GM12891 (cell line): ENCODE data around the gene DNMBP.

Experiments
- DNase-seq: peaks from one replicate; pipeline ENCODE4 v3.0.0; 2011; ENCODE audit warnings: low spot score; ENCODE audit not compliant: insufficient read length
- FAIRE-seq: peaks from 2 replicates; lab custom pipeline; 2011; peaks lifted over from hg19 to GRCh38; lab: Jason Lieb, UNC
- PAX5 ChIP-seq: IDR thresholded peaks from 2 replicates; pipeline ENCODE4 v1.6.1; 2011; ENCODE audit warnings: low read length, moderate library complexity, mild to moderate bottlenecking; ENCODE audit not compliant: insufficient read depth, severe bottlenecking
- POLR2A ChIP-seq: IDR thresholded peaks from 2 replicates; pipeline ENCODE4 v1.6.1; 2011; ENCODE audit warnings: low read depth, low read length, control low read depth
- POLR2AphosphoS5 ChIP-seq: IDR thresholded peaks from 2 replicates; pipeline ENCODE4 v1.6.1; 2011; ENCODE audit warnings: low read depth, low read length, control low read depth
- POU2F2 ChIP-seq: IDR thresholded peaks from 2 replicates; pipeline ENCODE4 v1.6.1; 2011; ENCODE audit warnings: low read depth, mild to moderate bottlenecking, control low read depth, low read length, moderate library complexity
- SPI1 ChIP-seq: IDR thresholded peaks from 2 replicates; pipeline ENCODE4 v1.6.1; 2011; ENCODE audit warnings: low read depth, low read length, control low read depth
- TAF1 ChIP-seq: IDR thresholded peaks from 2 replicates; pipeline ENCODE4 v1.6.1; 2011; ENCODE audit warnings: low read depth, low read length, control low read depth

The DNMBP gene

DNA sequence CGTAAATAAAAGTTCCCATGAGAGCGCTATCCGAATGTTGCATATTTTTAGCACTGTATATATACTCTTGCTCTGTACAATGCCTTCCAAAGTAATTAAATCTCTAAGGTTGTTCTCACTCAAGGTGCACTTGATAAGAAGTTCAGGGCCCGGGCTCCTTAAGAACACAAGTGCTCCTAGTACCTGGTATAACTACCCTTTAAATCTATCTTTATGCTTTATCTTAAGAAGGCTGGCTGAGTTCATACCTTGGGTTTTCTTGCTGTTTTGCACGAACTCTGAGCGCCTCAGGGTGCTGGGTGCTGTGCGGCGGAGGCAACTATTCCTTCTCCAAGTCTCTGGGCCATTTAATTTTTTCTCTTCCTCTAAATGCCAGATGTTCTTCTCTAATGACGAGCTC, 80.4 kb downstream of the DNMBP start:
- no peak for DNase-seq
- TF ChIP-seq SPI1 (no peak), POU2F2 (no peak), POLR2A (no peak), POLR2AphosphoS5 (no peak)
- FAIRE-seq, result no peak

DNA sequence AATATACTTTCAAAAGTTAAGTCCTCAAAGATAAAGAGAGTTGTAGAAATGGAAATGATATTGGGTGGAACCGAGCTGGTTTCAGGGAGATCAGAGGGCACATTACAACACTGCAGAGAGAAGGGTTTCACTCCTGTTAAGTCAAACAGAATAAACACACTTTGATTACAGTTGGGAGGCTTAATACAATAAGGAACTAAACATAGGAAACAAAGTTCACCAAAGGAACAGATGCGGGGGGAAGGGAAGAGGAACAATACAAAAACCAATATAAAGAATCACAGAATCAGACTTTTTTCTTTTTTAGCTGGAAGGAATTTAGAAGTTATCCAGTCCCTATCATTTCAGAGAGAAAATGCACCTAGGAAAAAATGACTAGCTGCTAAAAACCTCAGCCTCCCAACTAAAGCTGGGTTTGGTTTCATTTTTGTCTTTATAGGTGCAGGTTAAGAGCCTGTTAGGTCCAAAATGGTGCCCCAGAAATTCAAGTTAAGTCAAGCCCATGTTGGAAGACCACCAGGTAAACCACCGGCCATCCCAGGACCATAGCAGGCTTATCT, 81.9 kb downstream of the DNMBP start:
- TF ChIP-seq PAX5, result no peak
- no peak for TF ChIP-seq SPI1
- no peak for TF ChIP-seq POLR2A
- TF ChIP-seq POU2F2, result no peak
- no peak for TF ChIP-seq POLR2AphosphoS5
- TF ChIP-seq TAF1, result no peak
- DNase-seq, result no peak
- no peak for FAIRE-seq

DNA sequence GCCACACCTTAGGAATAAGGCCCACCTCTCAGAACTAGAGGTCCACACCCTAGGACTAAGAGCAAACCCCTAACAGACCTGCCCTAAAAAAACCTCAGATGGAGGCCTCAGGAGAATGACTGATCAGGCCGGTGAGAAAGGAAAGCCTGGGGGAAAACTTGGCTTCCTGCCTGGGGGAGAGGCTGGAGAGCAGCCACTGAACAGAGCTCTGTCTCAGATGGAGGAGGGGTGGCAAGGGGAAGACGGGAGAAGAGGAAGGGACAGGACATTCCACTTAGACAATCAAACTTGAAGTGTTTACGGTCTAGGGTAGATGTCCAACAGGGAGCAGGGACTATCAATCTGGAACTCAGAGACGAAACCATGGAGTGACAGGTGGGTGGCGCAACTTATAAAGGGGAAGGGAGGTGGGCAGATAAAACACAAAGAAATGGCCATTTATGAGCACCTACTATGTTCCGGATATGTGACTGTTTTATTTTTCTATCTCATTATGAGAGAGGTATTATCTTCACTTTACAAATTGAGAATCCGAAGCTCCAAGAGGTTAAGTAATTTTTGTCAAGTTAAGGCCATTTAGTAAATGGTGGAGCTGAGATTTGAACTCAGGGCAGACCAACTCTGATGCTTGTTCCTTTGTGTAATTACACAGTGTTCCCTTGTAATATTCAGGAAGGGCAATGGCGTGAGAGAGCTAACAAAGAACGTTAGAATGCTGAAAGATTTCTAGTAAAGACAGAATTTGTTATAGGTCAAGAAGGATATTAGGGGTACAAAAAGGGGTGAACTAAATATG, 82.6 kb downstream of the DNMBP start:
- no peak for TF ChIP-seq POLR2AphosphoS5
- no peak for TF ChIP-seq POLR2A
- TF ChIP-seq TAF1, result no peak
- TF ChIP-seq POU2F2, result no peak
- no peak for TF ChIP-seq PAX5
- TF ChIP-seq SPI1, result no peak
- no peak for DNase-seq
- FAIRE-seq, result no peak

DNA sequence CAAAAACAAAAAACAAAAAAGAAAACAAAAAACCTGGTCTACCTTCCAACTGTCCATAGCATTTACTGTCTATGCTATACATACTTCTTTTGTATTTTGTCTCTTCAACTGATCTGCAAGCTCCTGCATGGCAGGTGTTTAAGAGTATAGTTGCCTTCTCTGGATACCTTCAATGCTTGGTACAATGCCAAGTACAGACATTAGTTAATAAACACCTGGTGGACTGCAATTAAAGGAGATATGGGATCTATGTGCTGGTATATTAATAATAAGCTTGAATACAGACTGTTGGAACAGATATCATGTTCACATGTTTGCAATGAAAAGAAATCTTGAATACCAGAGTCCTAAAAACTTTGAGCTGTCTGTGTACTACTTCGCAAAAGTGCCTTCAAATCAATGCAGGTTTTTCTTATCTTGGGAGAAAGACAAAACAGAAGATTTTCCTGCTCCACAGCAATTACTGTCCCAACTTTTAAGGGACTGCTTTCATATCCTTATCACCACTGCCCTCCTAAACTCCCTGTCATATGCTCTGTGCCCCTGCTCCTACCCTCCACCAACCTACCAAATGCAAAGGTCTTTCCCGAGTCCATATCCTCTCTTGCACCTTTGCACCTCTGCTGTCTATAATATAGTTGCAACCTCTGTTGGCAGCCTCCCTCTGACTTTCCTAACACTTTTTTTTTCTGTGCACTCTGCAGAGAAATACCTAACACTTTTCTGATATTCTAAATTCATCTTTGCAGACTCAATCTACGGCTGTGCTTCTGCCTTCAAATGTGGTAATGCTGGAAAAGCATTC, 85.1 kb downstream of the DNMBP start:
- DNase-seq (no peak), FAIRE-seq (no peak)
- TF ChIP-seq POLR2AphosphoS5 (no peak), TAF1 (no peak), POU2F2 (no peak), PAX5 (no peak), POLR2A (no peak)

DNA sequence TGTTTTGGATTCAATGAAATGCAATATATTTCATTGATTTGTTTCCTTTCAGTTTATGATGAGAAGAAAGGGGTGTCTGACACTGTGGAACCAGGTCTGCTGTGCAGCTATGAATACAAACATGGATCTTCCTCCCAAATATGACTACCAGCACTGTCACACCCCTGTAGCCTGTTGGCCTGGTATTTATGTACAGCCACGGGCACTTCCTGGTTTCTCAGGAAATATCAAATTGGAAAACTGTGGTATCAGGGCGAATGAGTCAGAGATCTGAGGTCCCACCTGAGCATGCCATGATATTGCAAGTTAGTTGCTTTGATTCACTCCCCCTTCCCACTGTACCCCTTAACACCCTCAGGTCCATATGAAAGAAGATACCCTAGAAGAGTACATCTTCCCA, 87.8 kb downstream of the DNMBP start:
- DNase-seq, result no peak
- no peak for FAIRE-seq
- TF ChIP-seq SPI1 (no peak), POU2F2 (no peak), POLR2A (no peak), PAX5 (no peak), POLR2AphosphoS5 (no peak), TAF1 (no peak)

DNA sequence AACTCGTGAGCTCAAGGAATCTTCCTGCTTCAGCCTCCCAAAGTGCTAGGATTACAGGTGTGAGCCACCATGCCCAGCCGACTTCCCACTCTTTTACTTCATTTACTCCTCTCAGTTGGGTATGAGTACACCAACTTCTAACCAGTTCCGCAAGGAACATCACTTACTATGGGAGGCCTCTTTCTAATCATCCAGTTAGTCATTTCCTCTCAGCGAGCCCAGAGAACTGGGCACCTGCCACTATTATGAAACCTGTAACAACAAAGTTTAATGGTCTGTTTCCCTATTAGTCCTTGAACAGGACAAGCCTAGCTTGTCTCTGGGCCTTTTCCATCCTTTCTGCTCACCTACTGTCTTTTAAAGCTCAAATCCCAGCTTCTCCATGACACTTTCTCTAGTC, 88.8 kb downstream of the DNMBP start:
- TF ChIP-seq POU2F2, result no peak
- no peak for TF ChIP-seq POLR2A
- TF ChIP-seq PAX5, result no peak
- TF ChIP-seq POLR2AphosphoS5, result no peak
- TF ChIP-seq TAF1, result no peak
- TF ChIP-seq SPI1, result no peak
- no peak for FAIRE-seq
- DNase-seq, result no peak

DNA sequence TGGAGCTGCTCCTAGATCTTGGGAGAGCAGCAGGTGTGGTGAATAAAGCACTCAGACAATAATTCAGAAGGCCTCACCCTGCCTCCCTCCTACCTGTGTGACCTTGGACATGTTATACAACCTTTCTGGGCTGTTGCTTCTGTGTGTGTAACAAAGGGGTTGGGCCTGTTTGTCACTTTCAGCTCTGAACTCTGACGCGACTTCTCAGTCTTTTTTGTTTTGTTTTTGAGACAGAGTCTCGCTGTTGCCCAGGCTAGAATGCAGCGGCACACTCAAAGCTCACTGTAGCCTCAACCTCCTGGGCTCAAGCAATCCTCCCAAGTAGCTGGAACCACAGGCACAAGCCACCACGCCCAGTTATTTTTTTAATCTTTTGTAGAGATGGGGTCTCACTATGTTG, 89.3 kb downstream of the DNMBP start:
- TF ChIP-seq POU2F2 (no peak), SPI1 (no peak), POLR2A (no peak), PAX5 (no peak), TAF1 (no peak), POLR2AphosphoS5 (no peak)
- DNase-seq (no peak), FAIRE-seq (no peak)

DNA sequence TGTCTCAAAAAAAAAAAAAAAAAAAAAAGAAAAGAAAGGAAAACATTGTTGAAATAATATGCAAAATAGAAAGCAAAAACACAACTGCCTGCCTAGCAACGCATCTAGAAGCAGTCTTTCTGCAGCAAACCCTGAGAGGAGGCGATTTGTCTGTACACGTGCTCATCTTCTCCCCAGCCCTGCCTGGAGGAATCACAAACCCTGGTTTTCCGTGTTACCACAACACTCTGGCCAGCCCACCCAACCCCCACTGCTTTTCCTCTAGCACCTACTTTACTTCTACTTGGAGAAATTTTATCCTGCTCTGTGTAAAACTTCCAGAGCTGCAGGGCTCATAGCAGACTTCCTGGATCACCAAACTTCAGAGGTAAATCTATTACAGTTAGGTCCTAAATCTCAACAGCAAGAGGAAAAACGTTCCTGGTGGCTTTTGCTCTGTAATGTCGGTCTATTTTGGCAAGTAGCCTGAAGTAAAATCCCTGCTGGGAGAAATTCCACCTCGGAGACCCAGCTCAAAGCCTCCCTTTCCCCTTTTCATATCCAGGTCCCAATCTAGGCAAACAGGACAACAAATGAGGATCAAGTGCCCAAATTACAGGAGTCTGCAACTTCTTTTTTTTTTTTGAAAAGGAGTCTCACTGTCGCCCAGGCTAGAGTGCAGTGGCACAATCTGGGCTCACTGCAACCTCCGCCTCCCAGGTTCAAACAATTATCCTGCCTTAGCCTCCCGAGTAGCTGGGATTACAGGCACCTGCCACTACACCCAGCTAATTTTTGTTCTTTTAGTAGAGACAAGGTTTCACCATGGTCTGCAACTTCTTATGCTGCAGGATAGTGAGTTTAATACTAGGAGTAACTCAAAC, 91.6 kb downstream of the DNMBP start:
- TF ChIP-seq SPI1 (no peak), POLR2AphosphoS5 (no peak), POLR2A (no peak), POU2F2 (no peak), PAX5 (no peak), TAF1 (no peak)
- DNase-seq (no peak), FAIRE-seq (no peak)

DNA sequence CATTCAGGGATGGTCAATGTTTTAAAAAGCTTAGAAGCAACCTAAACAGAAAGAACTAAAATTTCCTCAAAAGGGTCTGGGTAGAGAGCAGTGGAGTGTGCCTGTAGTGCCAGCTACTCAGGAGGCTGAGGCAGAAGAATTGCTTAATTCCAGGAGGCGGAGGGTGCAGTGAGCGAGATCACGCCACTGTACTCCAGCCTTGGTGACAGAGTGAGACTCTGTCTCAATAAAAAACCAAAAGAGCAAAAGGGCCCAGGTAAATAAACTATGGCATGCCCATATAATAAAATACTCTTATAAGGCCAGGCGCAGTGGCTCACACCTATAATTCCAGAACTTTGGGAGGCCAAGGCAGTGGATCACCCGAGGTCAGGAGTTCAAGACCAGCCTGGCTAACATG, 93.0 kb downstream of the DNMBP start:
- FAIRE-seq, result no peak

More for the DNA sequence above, 93.0 kb downstream of the DNMBP start:
- DNase-seq, result no peak
- TF ChIP-seq POLR2AphosphoS5 (no peak), PAX5 (no peak), POU2F2 (no peak), POLR2A (no peak), TAF1 (no peak), SPI1 (no peak)
